A549 (cell line): ENCODE data around the gene DPM3. TPM values are rescaled to one million over a fixed set of nuclear protein-coding genes. Genes with fewer than 3 reads are reported as not detected.
A peak's percentile ranks its signal among the peaks of the same experiment; 100 is the strongest.

Source experiments
- ATAC-seq, 2 experiments: fragments of 200-7000 bp in 1 of 2; fragments of >200 bp in 1 of 2; cut with Nextera tagmentation in 1 of 2; cut with Tn5 transposase in 1 of 2; 3 replicates each; pipeline versions ENCODE4 v1.8.0 to v1.9.1; 2018 to 2020; ENCODE audit warnings: mild to moderate bottlenecking in 1 of 2, moderate library complexity in 1 of 2
- CTCF ChIA-PET: fragments of 300-600 bp; sonication (Branson Sonifier 250); formaldehyde crosslinking; extraction: SDS; loops from one replicate; lab custom pipeline; 2021; ENCODE audit warnings: antibody characterized with exemption, inconsistent platforms; lab: Yijun Ruan, JAX
- POLR2A ChIA-PET: fragments of 350-600 bp; formaldehyde crosslinking; extraction: SDS; loops from one replicate; lab custom pipeline; 2021; ENCODE audit warnings: antibody characterized with exemption, inconsistent platforms; lab: Yijun Ruan, JAX
- DNase-seq, 2 experiments: peaks; one replicate each; pipeline versions ENCODE4 v3.0.0 to v3.0.0-alpha.2; 2011 to 2016; ENCODE audit warnings: low read depth in 1 of 2, low spot score in 1 of 2
- FAIRE-seq: peaks from 2 replicates; lab custom pipeline; 2011; peaks lifted over from hg19 to GRCh38; lab: Jason Lieb, UNC
- H3K27ac ChIP-seq, 2 experiments: fragments of >200 bp; sonication (Bioruptor Twin); formaldehyde crosslinking; 3 replicates each; pipeline ENCODE4 v1.5.1; 2016 to 2017
- H3K4me1 ChIP-seq: fragments of >200 bp; sonication (Bioruptor Twin); formaldehyde crosslinking; 3 replicates; pipeline ENCODE4 v1.6.1; 2016
- H3K4me2 ChIP-seq: fragments of >200 bp; sonication (Bioruptor Twin); formaldehyde crosslinking; 3 replicates; pipeline ENCODE4 v1.6.1; 2016
- H3K4me3 ChIP-seq: fragments of >200 bp; sonication (Bioruptor Twin); formaldehyde crosslinking; 3 replicates; pipeline ENCODE4 v1.5.1; 2016
- H3K9me3 ChIP-seq: fragments of >200 bp; sonication (Bioruptor Twin); formaldehyde crosslinking; 3 replicates; pipeline ENCODE4 v1.6.1; 2016
- CHD2 ChIP-seq: fragments of 150-350 bp; IDR thresholded peaks from 2 replicates; pipeline ENCODE4 v1.6.1; 2014; ENCODE audit warnings: low read length; ENCODE audit not compliant: partially characterized antibody
- ESRRA ChIP-seq: fragments of 150-350 bp; IDR thresholded peaks from 2 replicates; pipeline ENCODE4 v1.6.1; 2014; ENCODE audit warnings: mild to moderate bottlenecking, low read length, borderline replicate concordance
- FOXS1 ChIP-seq: fragments of 250-450 bp; sonication (Bioruptor Pico); IDR thresholded peaks from 2 replicates; pipeline ENCODE4 v1.5.0; 2020; ENCODE audit warnings: mild to moderate bottlenecking, moderate library complexity
- GATA3 ChIP-seq: IDR thresholded peaks from 2 replicates; pipeline ENCODE4 v1.6.1; 2012; ENCODE audit warnings: borderline replicate concordance
- HDAC2 ChIP-seq: fragments of 200-600 bp; sonication (generic); IDR thresholded peaks from 2 replicates; pipeline ENCODE4 v1.6.1; 2016
- HOXA7 ChIP-seq: fragments of 250-450 bp; sonication (Bioruptor Pico); IDR thresholded peaks from 2 replicates; pipeline ENCODE4 v1.5.0; 2020; ENCODE audit warnings: mild to moderate bottlenecking, moderate library complexity
- JUN ChIP-seq, 2 experiments: fragments of >200 bp; sonication (Bioruptor Twin); formaldehyde crosslinking; IDR thresholded peaks; 2 replicates in 1 of 2; 3 replicates in 1 of 2; pipeline ENCODE4 v1.6.1; 2016 to 2017
- KDM1A ChIP-seq: fragments of 200-600 bp; sonication (generic); IDR thresholded peaks from 2 replicates; pipeline ENCODE4 v1.6.1; 2016; ENCODE audit warnings: low read depth, mild to moderate bottlenecking
- NPAS2 ChIP-seq: fragments of 250-450 bp; sonication (Bioruptor Pico); IDR thresholded peaks from 2 replicates; pipeline ENCODE4 v1.8.0; 2022; ENCODE audit warnings: mild to moderate bottlenecking, moderate library complexity, borderline replicate concordance
- RARB ChIP-seq: fragments of 250-450 bp; sonication (Bioruptor Pico); IDR thresholded peaks from 2 replicates; pipeline ENCODE4 v1.8.0; 2021; ENCODE audit warnings: mild to moderate bottlenecking, moderate library complexity
- RCOR1 ChIP-seq: fragments of 150-350 bp; IDR thresholded peaks from 2 replicates; pipeline ENCODE4 v1.6.1; 2014; ENCODE audit warnings: antibody characterized with exemption, low read length, low read depth
- RFX5 ChIP-seq: fragments of 450-650 bp; IDR thresholded peaks from 2 replicates; pipeline ENCODE4 v1.7.1; 2014; ENCODE audit warnings: antibody characterized with exemption, mild to moderate bottlenecking, moderate library complexity
- ZC3H11A ChIP-seq: fragments of 450-650 bp; IDR thresholded peaks from 2 replicates; pipeline ENCODE4 v1.6.1; 2014; ENCODE audit warnings: antibody characterized with exemption, mild to moderate bottlenecking
- WGBS: methylation state at CpG from one replicate; pipeline ENCODE4 v1.1.6; 2017; ENCODE audit errors: missing lambda C conversion rate; 5-methylcytosine and 5-hydroxymethylcytosine counted together
- polyA plus RNA-seq, 4 experiments: library from polyadenylated mRNA; depleted of rRNA in 3 of 4; stranded (reverse); fragments of >200 nt; fragmentation: RNase III in 1 of 4; extraction: RNeasy Plus Mini Kit Qiagen cat#74134 plus additional on column Dnase treatment in 1 of 4; gene quantifications; 2 replicates in 3 of 4; 3 replicates in 1 of 4; pipeline ENCODE4 v1.2.3, GENCODE V29; 2011 to 2017
- TF ChIP-seq, protein P1 (sequence below): IDR thresholded peaks from 2 replicates; pipeline ENCODE4 v1.6.1; 2012
- TF ChIP-seq, protein P2 (sequence below): fragments of >200 bp; sonication (Bioruptor Twin); formaldehyde crosslinking; IDR thresholded peaks from 2 replicates; pipeline ENCODE4 v1.6.1; 2016
- TF ChIP-seq, protein P3 (sequence below): IDR thresholded peaks from 2 replicates; pipeline ENCODE4 v1.6.1; 2012

DPM3 gene
- polyA plus RNA-seq, 2 of the 4 experiments (the other 2 are of a cell fraction) = 22.8 to 80.3 TPM

DNA sequence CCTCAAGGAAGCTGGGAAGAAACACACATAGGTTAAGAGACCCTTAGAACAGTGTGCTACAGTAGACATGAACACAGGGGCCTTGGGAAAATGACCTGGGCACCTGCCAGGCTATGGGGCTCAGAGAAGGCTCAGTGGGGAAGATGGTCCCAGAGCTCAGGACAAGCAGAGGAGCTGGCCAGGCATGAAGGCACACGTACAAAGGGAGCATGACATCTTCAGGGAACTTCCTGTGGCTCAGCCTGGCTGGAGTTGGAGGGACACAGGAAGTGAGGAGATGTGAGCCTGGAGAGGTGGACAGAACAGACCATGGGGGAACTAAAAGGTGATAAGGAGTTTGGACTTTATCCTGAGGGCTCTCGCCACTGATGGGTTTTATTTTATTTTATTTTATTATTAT, 8.5 kb downstream of the DPM3 start:
- H3K4me3 ChIP-seq = no peak overlapping the region
- H3K4me2 ChIP-seq = no peak overlapping the region
- H3K4me1 ChIP-seq = peaks cover 44% of the 10 kb centered on the region
- ATAC-seq (no peak), DNase-seq (no peak), FAIRE-seq (no peak)
- CTCF ChIA-PET = interaction anchor here (1.5 to 19.7 kb wide), 9 partner anchors 16 to 71 kb away, joined by 3 to 309 read pairs (median 5); partner anchors contain the start of gene KRTCAP2
- POLR2A ChIA-PET = no interaction called here
- no peaks in the 10 kb centered on the region for H3K9me3 ChIP-seq
- H3K27ac ChIP-seq = no peak overlapping the region
- 79% methylated on average over 2 of the region's 2 CpGs for WGBS
- TF ChIP-seq, protein P1, sequence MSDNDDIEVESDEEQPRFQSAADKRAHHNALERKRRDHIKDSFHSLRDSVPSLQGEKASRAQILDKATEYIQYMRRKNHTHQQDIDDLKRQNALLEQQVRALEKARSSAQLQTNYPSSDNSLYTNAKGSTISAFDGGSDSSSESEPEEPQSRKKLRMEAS = no peak

DNA sequence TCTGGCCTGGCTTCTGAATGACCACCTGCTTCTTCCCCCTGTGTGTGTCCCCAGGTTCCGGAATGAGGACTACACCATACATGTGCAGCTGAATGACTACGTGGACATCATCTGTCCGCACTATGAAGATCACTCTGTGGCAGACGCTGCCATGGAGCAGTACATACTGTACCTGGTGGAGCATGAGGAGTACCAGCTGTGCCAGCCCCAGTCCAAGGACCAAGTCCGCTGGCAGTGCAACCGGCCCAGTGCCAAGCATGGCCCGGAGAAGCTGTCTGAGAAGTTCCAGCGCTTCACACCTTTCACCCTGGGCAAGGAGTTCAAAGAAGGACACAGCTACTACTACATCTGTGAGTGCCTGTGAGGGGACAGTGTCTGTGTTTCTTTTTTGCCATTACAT, 9.0 kb downstream of the DPM3 start:
- 99% methylated on average over 8 of the region's 8 CpGs for WGBS
- Histone ChIP-seq H3K27ac (no peak overlapping the region), H3K9me3 (no peaks in the 10 kb centered on the region), H3K4me2 (peak overlapping the region; percentile 89; the same call in 1 of the 3 replicates), H3K4me3 (no peak overlapping the region), H3K4me1 (peaks cover 47% of the 10 kb centered on the region)
- DNase-seq (no peak), ATAC-seq (no peak), FAIRE-seq (no peak)
- POLR2A ChIA-PET = no interaction called here
- TF ChIP-seq ESRRA = no peak
- TF ChIP-seq, protein P1 = no peak
- no peak for TF ChIP-seq RFX5
- TF ChIP-seq, protein P2, sequence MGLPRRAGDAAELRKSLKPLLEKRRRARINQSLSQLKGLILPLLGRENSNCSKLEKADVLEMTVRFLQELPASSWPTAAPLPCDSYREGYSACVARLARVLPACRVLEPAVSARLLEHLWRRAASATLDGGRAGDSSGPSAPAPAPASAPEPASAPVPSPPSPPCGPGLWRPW = no peak
- TF ChIP-seq, protein P3, sequence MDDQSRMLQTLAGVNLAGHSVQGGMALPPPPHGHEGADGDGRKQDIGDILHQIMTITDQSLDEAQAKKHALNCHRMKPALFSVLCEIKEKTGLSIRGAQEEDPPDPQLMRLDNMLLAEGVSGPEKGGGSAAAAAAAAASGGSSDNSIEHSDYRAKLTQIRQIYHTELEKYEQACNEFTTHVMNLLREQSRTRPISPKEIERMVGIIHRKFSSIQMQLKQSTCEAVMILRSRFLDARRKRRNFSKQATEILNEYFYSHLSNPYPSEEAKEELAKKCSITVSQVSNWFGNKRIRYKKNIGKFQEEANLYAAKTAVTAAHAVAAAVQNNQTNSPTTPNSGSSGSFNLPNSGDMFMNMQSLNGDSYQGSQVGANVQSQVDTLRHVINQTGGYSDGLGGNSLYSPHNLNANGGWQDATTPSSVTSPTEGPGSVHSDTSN = no peak
- no peak for TF ChIP-seq NPAS2 (CRISPR knock-in tag)
- no peak for TF ChIP-seq CHD2
- TF ChIP-seq RARB = no peak
- no peak for TF ChIP-seq RCOR1
- TF ChIP-seq KDM1A = no peak
- TF ChIP-seq HDAC2 = no peak
- TF ChIP-seq GATA3 = no peak
- no peak for TF ChIP-seq ZC3H11A
- CTCF ChIA-PET = interaction anchor here (0.8 to 19.7 kb wide), 9 partner anchors 11 to 119 kb away, joined by 3 to 309 read pairs (median 5); partner anchors contain the start of genes ADAM15 and KRTCAP2

DNA sequence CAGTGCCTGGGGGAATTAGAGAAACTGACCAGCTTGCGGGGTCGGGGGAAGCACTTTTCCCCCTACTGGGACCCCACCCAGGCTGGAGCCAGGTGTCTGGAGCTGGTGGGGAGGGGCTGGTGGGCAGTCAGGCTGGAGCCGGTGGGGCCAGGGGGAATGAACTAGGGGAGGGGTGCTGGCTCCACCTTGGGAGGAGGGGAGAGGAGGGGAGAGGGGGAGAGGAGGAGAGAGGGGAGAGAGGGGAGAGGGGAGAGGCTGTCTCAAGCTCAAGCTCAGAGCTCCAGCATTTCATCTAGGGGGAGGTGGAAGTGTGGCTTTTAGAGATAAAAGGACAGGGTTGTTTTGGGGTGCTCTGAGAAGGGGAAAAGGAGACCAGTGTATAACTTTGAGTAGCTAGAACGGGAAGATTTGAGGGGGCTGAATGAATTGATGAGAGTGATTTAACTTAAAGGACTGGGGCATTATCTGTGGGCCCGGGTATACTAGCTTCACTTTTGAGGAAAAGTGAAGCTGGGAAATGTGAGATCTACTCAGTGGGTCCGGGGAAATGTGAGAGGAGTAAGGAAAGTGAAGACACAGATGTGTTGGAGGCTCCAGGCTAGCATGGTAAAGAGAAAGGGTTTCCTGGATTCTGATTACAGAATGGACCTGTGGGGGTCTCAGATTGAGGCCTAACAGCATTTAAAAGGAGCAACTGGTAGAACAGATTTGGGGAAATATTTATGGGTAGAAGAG, 9.9 kb downstream of the DPM3 start:
- ChIA-PET POLR2A (no interaction called here), CTCF (interaction anchor here (0.8 to 19.7 kb wide), 11 partner anchors 10 to 795 kb away, joined by 3 to 309 read pairs (median 4); partner anchors contain the start of genes ADAM15 and KRTCAP2)
- H3K27ac ChIP-seq = peak overlapping the region; percentile 80 to 90
- ATAC-seq (no peak), FAIRE-seq (no peak), DNase-seq (no peak)
- no peak for TF ChIP-seq RCOR1
- H3K4me2 ChIP-seq = peak overlapping the region; percentile 89
- H3K4me3 ChIP-seq = peak overlapping the region; percentile 55
- H3K4me1 ChIP-seq = peaks cover 55% of the 10 kb centered on the region
- H3K9me3 ChIP-seq = no peaks in the 10 kb centered on the region
- 83% methylated on average over 4 of the region's 6 CpGs for WGBS

DNA sequence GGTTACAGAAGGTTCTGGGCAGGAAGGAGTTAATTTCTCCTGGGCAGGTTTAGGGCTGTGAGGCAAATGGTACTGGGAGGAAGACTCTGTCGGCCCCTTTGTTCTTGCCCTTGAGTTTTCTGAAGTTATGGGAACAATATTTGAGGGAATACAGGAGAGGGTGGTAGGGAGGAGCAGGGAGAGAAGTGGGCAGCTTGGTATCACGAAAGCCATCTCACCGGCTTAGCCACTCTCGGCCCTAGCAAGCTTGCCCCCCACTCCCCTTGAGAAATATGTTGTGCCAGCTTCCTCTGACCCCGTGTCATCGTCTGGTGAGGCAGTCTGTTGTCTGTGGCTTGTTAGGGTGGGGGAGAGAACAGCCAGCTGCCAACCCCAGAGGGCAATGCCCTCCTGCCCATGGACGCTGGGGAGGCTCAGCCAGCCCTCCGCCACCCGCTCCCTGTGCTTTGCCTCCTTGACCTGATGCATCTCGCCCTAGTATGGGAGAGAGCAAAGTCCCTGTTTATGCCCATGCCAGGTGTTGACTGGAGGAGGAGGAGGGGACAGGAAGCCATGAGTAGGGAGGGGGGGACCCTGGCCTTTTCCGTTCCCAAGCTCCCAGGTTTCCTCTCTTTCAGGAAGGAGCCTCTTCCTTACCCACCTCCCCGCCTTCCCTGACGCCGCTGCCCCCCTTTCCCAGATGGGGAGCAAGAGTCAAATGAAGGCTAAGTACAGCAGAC, 11.4 kb downstream of the DPM3 start:
- no peak for TF ChIP-seq HOXA7
- TF ChIP-seq JUN (IDR thresholded peaks at IDR 0.05) = 0 out of 5 replicates have a peak, but pooled peaks of 1 of the 2 experiments have one; percentile 18
- no peak for TF ChIP-seq FOXS1 (CRISPR knock-in tag)
- Histone ChIP-seq H3K4me3 (peak overlapping the region; percentile 55), H3K9me3 (no peaks in the 10 kb centered on the region), H3K4me1 (peaks cover 60% of the 10 kb centered on the region), H3K27ac (peak overlapping the region; percentile 80 to 90), H3K4me2 (peak overlapping the region; percentile 89)
- DNase-seq = peak in 1 of 2 experiments; percentile 42
- ChIA-PET CTCF (interaction anchor here (0.9 to 19.7 kb wide), 10 partner anchors 8 to 85 kb away, joined by 3 to 309 read pairs (median 4); partner anchors contain the start of gene KRTCAP2), POLR2A (interaction anchor here (0.6 to 1.1 kb wide), 2 partner anchors 21 to 145 kb away, joined by 3 to 5 read pairs; partner anchors contain the start of gene CLK2)
- FAIRE-seq = no peak
- 9% methylated on average over 14 of the region's 14 CpGs for WGBS
- peak in 1 of 2 experiments; percentile 2; a peak in 2 of 6 replicates for ATAC-seq
